Left renal pelvis (tissue), 4 donors: ENCODE measurements around the gene API5. TPM values are rescaled to one million over a fixed set of nuclear protein-coding genes. Genes with fewer than 3 reads are reported as not detected.
A peak's percentile ranks its signal among the peaks of the same experiment; 100 is the strongest.
"Not testable (repeated sequence)": the region's sequence is repeated elsewhere in the genome, so short reads cannot be mapped to it uniquely, and the experiment has no call there.

Experiments used
- DNase-seq, 4 donors: peaks; one replicate each; pipeline ENCODE4 v3.0.0-alpha.2; 2013; ENCODE audit warnings: low read depth in 4 of 4, low spot score in 3 of 4
- polyA plus RNA-seq, 4 donors: library from polyadenylated mRNA; unstranded; fragments of 120-200 nt; gene quantifications; one replicate each; pipeline ENCODE4 v1.2.1, GENCODE V29; 2013; ENCODE audit not compliant: insufficient read length in 4 of 4

API5 gene
- polyA plus RNA-seq = 100 to 1,000 TPM in 3 of 4 donors, 10 to 100 TPM in 1; 71.0 to 145 (median 118) TPM

DNA sequence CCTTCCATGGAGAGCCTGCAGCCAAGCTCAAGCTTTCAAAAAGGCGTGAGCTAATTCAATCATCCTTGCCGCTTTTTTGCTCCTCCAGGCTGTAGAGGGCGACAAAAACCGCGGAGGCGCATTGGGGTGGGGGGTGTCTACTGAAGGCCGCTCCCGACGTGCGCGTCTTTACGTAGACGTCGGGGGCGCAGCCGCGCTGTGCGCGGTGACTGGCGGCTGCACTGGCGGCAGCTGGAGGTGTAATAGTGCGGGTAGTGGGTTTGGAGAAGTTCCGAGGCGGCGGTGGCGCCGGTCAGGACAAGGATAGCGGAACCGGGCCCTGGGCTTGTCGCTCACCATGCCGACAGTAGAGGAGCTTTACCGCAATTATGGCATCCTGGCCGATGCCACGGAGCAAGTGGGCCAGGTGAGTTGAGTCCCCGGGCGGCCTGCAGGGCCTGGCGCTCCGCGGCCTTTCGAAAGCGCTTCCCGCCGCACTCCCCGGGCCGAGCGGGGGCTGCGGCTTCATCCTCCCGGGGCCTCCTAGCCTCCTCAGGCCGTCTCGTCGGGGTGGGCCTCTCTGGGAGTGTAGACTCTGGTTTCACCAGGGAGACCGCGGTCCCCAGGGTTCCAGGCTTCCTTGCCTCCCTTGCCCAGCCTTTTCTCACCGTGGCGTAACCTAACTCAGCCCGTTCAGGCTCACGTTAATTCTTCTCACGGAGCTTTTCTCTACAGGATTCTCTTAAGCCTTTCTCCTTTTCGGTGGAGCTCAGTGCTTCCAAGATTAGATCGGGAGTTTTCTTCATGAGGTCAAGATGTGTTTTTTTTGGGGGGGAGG is at the start of gene API5:
TSS of gene API5 (plus strand) at position 206 of the 817 bp plus-strand sequence. CDS start at position 338, 132 bp downstream.
- DNase-seq = peak; percentile 91 to 93 (median 92)

DNA sequence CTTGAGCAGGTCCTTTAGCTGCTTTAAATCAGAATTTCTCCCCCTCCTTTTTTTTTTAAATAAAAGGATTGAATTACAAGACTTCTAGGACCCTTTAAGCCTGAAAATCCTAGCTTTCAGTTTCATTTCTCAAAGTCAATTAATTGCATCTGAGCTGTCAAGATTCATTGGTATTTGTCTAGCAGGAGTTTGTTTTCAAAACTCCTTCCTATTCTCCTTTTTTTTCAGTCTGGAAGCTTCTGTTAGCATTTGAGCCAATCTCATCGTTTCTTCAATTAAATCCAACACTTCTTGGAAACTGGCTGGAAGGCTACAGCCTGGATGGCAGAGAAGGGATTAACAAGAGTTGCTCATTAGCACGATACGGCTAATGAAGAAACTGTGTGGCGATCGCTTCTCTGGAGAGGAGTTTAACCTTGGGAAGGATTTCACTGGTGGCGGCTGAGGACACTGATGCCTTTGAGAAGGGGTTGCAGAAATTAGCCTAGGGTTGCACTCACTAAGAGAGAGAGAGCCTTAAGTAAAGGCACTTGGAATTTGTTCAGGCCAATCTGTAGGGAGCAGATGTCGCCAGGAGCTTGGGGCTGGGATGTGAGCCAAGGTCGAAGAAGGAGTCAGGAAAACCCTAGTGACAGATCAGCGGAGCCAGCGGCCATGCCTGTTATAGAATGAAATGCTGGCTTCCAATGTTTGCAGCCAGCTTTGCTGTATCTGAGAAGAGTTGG is 43.8 kb upstream of the API5 start:
- no peak for DNase-seq

GRCh38 chr11:43268786-43269185 is 43.0 kb upstream of the API5 start:
- DNase-seq = no peak

DNA sequence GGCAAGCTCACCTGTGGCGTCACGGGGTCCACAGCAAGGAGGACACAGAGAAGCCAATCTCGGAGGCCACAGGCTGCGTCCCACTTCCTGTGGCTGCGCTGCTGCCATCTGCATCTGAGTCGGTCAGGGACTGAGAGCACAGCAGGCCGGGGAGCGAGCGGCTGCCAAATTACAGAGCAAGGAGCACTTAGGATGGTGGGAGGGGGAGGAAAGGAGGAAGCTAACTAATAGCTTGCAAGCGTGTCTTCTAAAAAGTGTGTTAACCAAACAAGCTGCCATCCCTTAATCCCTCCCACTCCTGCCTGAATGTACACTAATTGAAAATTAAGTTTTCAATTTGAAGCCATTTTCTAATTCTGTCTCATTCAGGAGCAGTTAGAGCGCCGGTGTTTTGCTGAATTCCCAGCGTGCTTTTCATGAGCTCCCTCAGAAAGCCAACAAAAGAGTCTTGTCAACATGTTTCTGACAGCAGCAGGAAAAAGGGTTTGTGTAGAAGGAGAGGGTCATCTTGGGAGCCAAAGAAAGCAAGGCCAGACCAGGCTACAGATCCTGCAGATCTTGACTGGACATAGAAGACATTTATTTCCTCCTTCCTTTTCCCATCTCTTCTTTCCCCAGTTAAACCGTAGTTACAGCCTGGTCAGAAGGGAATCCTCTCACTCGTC is 42.4 kb upstream of the API5 start:
- DNase-seq = no peak

DNA sequence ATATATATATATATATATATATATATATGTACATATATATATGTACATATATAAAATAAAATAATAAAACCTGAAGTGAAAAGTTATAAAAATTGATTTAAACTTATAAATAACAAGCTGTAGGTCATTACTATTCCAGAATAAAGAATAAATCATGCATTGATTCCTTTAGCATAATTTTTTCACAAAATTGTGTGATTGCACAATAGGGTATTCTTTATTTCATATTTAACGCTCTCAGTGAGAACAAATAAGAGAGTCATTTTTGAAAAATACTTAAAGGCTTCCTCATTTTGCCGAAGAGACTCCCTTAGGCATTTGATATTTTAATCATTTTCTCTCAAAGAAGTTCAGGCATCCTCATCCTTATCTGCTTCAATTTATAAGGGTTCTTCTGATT is 41.3 kb upstream of the API5 start:
- DNase-seq = no peak

GRCh38 chr11:43278193-43278956 is 33.4 kb upstream of the API5 start:
- DNase-seq = no peak

GRCh38 chr11:43282607-43283440 is 29.0 kb upstream of the API5 start:
- no peak for DNase-seq

DNA sequence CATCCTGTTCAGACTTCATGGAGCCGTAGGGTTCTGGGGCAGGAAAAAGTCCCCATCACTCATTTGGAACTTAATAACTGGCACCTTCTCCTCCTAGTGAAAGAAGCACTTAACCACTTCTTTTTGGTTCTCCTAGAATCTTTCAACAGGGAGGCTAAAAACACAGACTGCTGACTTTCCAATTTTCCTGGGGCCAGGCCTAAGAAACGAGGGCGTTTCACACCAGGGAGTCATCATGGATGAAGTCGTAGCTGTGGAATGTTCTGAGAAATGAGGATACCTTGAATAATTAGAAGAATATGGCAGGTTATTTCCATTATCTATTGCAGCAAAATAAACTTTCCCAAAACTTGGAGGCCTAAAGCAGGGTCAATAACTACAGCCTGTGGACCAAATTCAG is 26.0 kb upstream of the API5 start:
- no peak for DNase-seq

DNA sequence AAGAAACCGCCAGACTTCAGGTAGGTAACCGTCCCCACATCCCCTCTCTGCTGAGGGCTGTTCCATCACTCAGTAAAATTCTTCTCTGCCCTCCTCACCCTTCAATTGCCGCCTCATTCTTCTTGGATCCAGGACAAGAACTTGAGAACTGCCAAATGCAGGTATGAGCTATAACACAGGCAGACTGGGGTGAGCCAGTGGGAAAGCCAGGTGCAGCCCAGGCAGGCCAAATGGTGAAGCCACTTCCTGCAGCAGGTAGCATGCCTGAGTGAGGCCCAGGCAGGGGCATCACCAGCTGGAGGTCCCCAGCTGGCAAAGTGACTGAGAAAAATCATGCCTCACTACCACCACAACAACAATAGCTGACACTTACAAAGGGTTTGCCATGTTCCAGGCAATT is 22.4 kb upstream of the API5 start:
- no peak for DNase-seq

DNA sequence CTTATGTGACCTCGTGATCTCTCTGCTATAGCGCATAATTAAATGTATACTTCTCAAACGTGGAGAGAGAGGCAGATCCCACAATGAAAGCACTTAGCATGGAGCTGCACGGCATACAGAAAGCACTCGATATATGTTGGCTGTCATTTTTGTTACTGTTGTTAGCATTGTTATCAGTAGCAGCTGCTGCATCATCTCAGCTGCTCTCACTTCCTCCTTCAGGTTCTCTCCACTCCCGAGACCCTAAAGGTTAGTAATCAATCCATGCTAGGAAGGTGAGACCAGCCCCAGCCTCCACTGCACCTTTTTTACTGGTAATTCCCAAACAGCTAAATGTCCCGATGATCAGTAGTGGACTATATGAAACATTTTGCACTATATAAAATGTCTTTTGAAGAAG is 13.4 kb upstream of the API5 start:
- DNase-seq = no peak

DNA sequence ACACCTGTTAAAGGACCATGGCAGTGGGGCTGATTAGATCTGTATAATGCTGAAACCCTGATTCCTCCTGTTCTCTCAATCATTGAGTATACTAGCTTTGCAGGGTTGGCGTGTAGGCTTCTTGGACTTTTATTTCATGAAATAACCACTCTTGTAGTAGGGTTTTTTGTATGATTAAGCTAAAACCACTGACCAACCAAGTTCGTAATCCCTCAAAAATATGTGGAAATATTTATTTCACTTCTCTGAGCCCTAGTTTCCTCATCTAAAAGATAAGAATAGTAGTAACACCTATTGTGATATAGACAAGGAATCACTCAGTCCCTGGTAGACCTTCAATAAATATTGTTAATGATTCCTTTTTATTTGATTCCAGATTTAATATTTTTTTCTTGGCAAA is 4.2 kb downstream of the API5 start:
- DNase-seq = no peak

- DNase-seq = no peak
These were observed 4.7 kb downstream of the API5 start for GRCh38 chr11:43316451-43316850.

DNA sequence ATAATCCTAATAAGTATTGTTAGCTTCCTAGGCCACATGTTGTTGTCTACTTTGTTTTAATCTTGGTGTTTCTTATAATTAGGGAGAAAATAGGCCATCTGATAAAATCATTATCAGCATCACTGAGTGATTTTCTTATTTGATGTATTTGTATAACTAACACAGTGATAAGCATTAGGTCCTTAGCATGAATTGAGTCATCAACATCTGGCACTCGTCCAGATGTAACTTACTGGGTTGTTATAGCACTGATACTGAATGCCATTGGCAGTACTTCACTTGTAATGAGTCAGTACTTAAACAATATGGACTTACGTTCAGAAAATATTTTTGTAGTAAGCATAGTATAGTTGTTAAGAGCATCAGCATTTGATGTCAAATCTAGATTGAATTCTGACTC is 16.2 kb downstream of the API5 start:
- no peak for DNase-seq

GRCh38 chr11:43328482-43328881 is 16.7 kb downstream of the API5 start:
- DNase-seq = no peak

GRCh38 chr11:43341159-43341558 is 29.4 kb downstream of the API5 start:
- no peak for DNase-seq

DNA sequence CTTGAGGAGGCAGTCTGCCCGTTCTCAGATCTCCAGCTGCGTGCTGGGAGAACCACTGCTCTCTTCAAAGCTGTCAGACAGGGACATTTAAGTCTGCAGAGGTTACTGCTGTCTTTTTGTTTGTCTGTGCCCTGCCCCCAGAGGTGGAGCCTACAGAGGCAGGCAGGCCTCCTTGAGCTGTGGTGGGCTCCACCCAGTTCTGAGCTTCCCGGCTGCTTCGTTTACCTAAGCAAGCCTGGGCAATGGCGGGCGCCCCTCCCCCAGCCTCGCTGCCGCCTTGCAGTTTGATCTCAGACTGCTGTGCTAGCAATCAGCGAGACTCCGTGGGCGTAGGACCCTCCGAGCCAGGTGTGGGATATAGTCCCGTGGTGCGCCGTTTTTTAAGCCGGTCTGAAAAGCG is 39.6 kb downstream of the API5 start:
- DNase-seq = not testable (repeated sequence)

DNA sequence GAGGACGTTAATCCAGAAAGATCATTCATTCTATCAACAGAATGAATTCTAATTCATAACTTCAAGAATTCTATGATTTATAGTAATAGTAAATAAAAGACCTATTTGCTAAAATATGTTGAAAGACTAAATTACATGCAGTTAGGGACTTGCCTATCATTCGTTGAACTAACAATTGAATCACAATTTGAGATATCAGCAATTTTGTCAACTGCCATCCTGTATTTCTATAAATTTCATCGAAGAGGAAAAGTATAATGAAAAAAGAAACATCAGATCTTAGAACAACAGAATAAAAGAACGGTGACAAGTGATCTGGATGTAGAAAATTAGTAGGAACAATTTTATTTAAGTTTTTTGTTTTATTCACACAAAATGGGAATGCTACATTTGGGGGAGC is 42.5 kb downstream of the API5 start:
- DNase-seq = no peak

DNA sequence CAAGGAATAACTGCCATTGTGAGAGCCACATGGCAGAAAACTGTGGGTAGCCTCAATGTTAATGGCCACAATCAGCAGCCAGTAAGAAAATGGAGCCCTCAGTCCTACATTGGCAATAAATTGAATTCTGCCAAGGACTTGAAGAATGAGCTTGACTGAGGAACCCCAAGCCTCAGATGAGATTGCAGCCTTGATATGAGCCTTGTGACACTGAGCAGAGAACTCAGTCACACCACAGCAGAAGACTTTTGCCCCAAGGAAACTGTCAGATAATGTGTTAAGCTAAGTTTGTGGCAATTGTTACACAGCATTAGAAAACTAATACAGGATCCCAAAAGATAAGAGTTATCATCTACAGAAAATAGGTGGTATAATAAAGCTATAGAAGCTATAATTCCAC is 44.5 kb downstream of the API5 start:
- DNase-seq = no peak

DNA sequence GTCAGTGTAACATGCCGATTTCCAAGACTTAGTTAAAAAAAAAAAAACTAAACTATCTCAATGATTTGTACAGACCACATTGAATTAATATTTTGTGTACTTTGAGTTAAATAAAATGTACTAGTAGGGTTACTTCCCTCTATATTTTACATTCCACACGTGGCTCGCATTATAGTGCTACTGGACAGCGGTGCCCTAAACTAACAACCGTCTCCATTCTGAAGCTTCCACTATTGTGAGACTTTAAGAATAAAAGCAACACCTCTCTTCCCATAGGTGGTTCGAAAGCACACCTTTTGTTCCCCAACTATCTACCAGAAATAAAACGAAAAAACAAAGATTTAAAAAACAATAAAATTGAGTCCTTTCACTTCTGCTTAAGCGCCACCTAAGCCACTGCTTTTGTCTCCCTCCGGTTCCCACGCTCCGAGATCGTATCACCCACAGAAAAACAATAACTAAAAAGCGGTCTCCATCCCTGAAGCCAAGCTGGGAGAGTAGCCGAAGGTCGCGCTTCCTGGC is 46.5 kb downstream of the API5 start:
- peak in 1 of 4 donors; percentile 0 for DNase-seq
